ENCODE measurements around the gene CXCL5. TPM values are rescaled to one million over a fixed set of nuclear protein-coding genes. Genes with fewer than 3 reads are reported as not detected.
"Not testable (repeated sequence)": the region's sequence is repeated elsewhere in the genome, so short reads cannot be mapped to it uniquely, and the experiment has no call there.

The CXCL5 gene
- total and polyA plus RNA-seq, 10 of the 15 experiments (the other 5 are each of a cell fraction or from before 2014, with no cell fraction given) = not detected

DNA sequence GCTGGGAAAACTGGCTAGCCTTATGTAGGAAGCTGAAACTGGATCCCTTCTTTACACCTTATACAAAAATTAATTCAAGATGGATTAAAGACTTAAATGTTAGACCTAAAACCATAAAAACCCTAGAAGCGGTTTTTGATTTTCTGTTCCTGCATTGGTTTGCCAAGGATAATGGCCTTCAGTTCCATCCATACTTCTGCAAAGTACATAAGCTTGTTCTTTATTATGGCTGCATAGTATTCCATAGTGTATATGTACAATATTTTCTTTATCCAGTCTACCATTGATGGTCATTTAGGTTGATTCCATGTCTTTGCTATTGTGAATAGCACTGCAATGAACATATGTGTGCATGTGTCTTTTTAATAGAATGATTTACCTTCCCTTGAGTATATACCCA lies 39.4 kb downstream of the CXCL5 start:
- H2AFZ ChIP-seq (ENCODE audit: control insufficient read depth, low read depth, low read length); CTCF ChIA-PET; H4K20me1 ChIP-seq (ENCODE audit: control insufficient read depth, insufficient read depth); ATAC-seq; H3K27me3 ChIP-seq (replicated peaks in 1 of 2; ENCODE audit: control insufficient read depth in 2 of 2, insufficient read depth in 2 of 2, low read length in 1 of 2); H3K4me1 ChIP-seq (ENCODE audit: control insufficient read depth, insufficient read depth, low read length); BruUV-seq (replicated peaks); H3K27ac ChIP-seq (ENCODE audit: control insufficient read depth, insufficient read depth); H3K9ac ChIP-seq (ENCODE audit: control insufficient read depth, insufficient read depth, low read length); RAD21 ChIA-PET (ENCODE audit: unreplicated experiment); H3K4me3 ChIP-seq; H3K79me2 ChIP-seq (ENCODE audit: control insufficient read depth, insufficient read depth, low read length); FAIRE-seq; H3K9me3 ChIP-seq (replicated peaks; ENCODE audit: control insufficient read depth, insufficient read depth, low read length); POLR2A ChIA-PET; in situ Hi-C loops (cut with MboI); H3K4me2 ChIP-seq (ENCODE audit: control insufficient read depth, insufficient read depth); DNase-seq (ENCODE audit: low read depth, low spot score); H3K36me3 ChIP-seq (ENCODE audit: control insufficient read depth in 2 of 2, insufficient read depth in 2 of 2, low read length in 1 of 2); intact Hi-C loops (cut with micrococcal nuclease; ENCODE audit: unreplicated experiment): not testable (repeated sequence)
- 19% methylated on average over 1 of the region's 1 CpG for WGBS (ENCODE audit: insufficient coverage, insufficient replicate concordance, low lambda C conversion rate, missing lambda C conversion rate)
- SMC1A ChIA-PET (ENCODE audit: uncharacterized antibody, unreplicated experiment) = interaction anchor here (0.7 kb wide), 1 partner anchor 58 kb away, joined by 3 read pairs; no protein-coding TSS in a partner anchor

- TF ChIP-seq BHLHE40 (IDR thresholded peaks at IDR 0.05; ENCODE audit: borderline replicate concordance in 1 of 2, low read depth in 2 of 2, low read length in 1 of 2) (no peak), HSF1 (IDR thresholded peaks at IDR 0.05; ENCODE audit: low read depth, low read length) (no peak), CHD1 (IDR thresholded peaks at IDR 0.05; ENCODE audit: low read depth, low read length) (no peak), BACH1 (IDR thresholded peaks at IDR 0.05; ENCODE audit: borderline replicate concordance) (no peak)
- H3K27me3 ChIP-seq (replicated peaks in 1 of 2; ENCODE audit: control insufficient read depth in 2 of 2, insufficient read depth in 2 of 2, low read length in 1 of 2) = no peaks in the 10 kb centered on the region; a peak in 1 of 4 replicates
- in situ Hi-C loops (cut with MboI) = no loop called here
- DNase-seq (ENCODE audit: low read depth, low spot score) (no peak), FAIRE-seq (no peak), ATAC-seq (no peak)
- ChIA-PET POLR2A (no interaction called here), RAD21 (ENCODE audit: unreplicated experiment) (no interaction called here), SMC1A (ENCODE audit: uncharacterized antibody, unreplicated experiment) (no interaction called here), CTCF (interaction anchor here (1.1 kb wide), 1 partner anchor 14 kb away, joined by 3 read pairs; no protein-coding TSS in a partner anchor)
- intact Hi-C loops (cut with micrococcal nuclease; ENCODE audit: unreplicated experiment) = no loop called here
- H3K79me2 ChIP-seq (ENCODE audit: control insufficient read depth, insufficient read depth, low read length) = no peaks in the 10 kb centered on the region
- H4K20me1 ChIP-seq (ENCODE audit: control insufficient read depth, insufficient read depth) = no peaks in the 10 kb centered on the region
- H3K9me3 ChIP-seq (replicated peaks; ENCODE audit: control insufficient read depth, insufficient read depth, low read length) = no peaks in the 10 kb centered on the region
- no peaks in the 10 kb centered on the region for H3K4me1 ChIP-seq (ENCODE audit: control insufficient read depth, insufficient read depth, low read length)
- H3K27ac ChIP-seq (ENCODE audit: control insufficient read depth, insufficient read depth) = no peak overlapping the region
- no peaks in the 10 kb centered on the region for H3K36me3 ChIP-seq (ENCODE audit: control insufficient read depth in 2 of 2, insufficient read depth in 2 of 2, low read length in 1 of 2)
- no peak overlapping the region for H3K4me3 ChIP-seq
- H3K9ac ChIP-seq (ENCODE audit: control insufficient read depth, insufficient read depth, low read length) = no peak overlapping the region
- BruUV-seq (replicated peaks) = no TSS peak
- no peak overlapping the region for H3K4me2 ChIP-seq (ENCODE audit: control insufficient read depth, insufficient read depth)
- WGBS (ENCODE audit: insufficient coverage, insufficient replicate concordance, low lambda C conversion rate, missing lambda C conversion rate) = 63% methylated on average over 3 of the region's 3 CpGs
- no peak overlapping the region for H2AFZ ChIP-seq (ENCODE audit: control insufficient read depth, low read depth, low read length)
Measured at GRCh38 chr4:73952352-73952751, 46.1 kb downstream of the CXCL5 start.

GRCh38 chr4:73950376-73950920 lies 48.0 kb downstream of the CXCL5 start:
- FAIRE-seq; RAD21 ChIA-PET (ENCODE audit: unreplicated experiment); POLR2A ChIA-PET; H3K9ac ChIP-seq (ENCODE audit: control insufficient read depth, insufficient read depth, low read length); CTCF ChIA-PET; H3K4me3 ChIP-seq; in situ Hi-C loops (cut with MboI); intact Hi-C loops (cut with micrococcal nuclease; ENCODE audit: unreplicated experiment); H4K20me1 ChIP-seq (ENCODE audit: control insufficient read depth, insufficient read depth); DNase-seq (ENCODE audit: low read depth, low spot score); ATAC-seq; H3K9me3 ChIP-seq (replicated peaks; ENCODE audit: control insufficient read depth, insufficient read depth, low read length); BruUV-seq (replicated peaks); H2AFZ ChIP-seq (ENCODE audit: control insufficient read depth, low read depth, low read length); H3K4me1 ChIP-seq (ENCODE audit: control insufficient read depth, insufficient read depth, low read length); H3K36me3 ChIP-seq (ENCODE audit: control insufficient read depth in 2 of 2, insufficient read depth in 2 of 2, low read length in 1 of 2); H3K27me3 ChIP-seq (replicated peaks in 1 of 2; ENCODE audit: control insufficient read depth in 2 of 2, insufficient read depth in 2 of 2, low read length in 1 of 2); H3K4me2 ChIP-seq (ENCODE audit: control insufficient read depth, insufficient read depth); H3K79me2 ChIP-seq (ENCODE audit: control insufficient read depth, insufficient read depth, low read length); H3K27ac ChIP-seq (ENCODE audit: control insufficient read depth, insufficient read depth): not testable (repeated sequence)
- SMC1A ChIA-PET (ENCODE audit: uncharacterized antibody, unreplicated experiment) = interaction anchor here (0.7 kb wide), 1 partner anchor 59 kb away, joined by 3 read pairs; no protein-coding TSS in a partner anchor
- 28% methylated on average over 8 of the region's 8 CpGs for WGBS (ENCODE audit: insufficient coverage, insufficient replicate concordance, low lambda C conversion rate, missing lambda C conversion rate)

Measured in GM12878 (cell line).